PFSK-1 (cell line): ENCODE measurements around the gene NMBR.

Experiments
- POLR2AphosphoS5 ChIP-seq: IDR thresholded peaks from 2 replicates; pipeline ENCODE4 v1.6.1; 2012; ENCODE audit warnings: low read depth, mild to moderate bottlenecking, control low read depth, low read length, moderate library complexity
- SIN3A ChIP-seq: IDR thresholded peaks from 2 replicates; pipeline ENCODE4 v1.6.1; 2012; ENCODE audit warnings: mild to moderate bottlenecking, low read length, moderate library complexity, borderline replicate concordance; ENCODE audit not compliant: insufficient read depth
- TAF1 ChIP-seq: IDR thresholded peaks from 2 replicates; pipeline ENCODE4 v1.6.1; 2012; ENCODE audit warnings: low read length, control low read depth, borderline replicate concordance; ENCODE audit not compliant: insufficient read depth
- TF ChIP-seq, protein P1 (sequence below), 2 experiments: IDR thresholded peaks; 2 replicates each; pipeline versions ENCODE4 v1.6.1 to v1.8.0; 2011 to 2012; ENCODE audit warnings: low read depth in 2 of 2, low read length in 2 of 2, control low read depth in 1 of 2, inconsistent platforms in 1 of 2, mild to moderate bottlenecking in 1 of 2, moderate library complexity in 1 of 2; ENCODE audit not compliant: insufficient read depth in 1 of 2

GRCh38 chr6:142047934-142048592, 98.9 kb downstream of the NMBR start:
- TF ChIP-seq POLR2AphosphoS5 (no peak), TAF1 (no peak), SIN3A (no peak)
- TF ChIP-seq, protein P1, sequence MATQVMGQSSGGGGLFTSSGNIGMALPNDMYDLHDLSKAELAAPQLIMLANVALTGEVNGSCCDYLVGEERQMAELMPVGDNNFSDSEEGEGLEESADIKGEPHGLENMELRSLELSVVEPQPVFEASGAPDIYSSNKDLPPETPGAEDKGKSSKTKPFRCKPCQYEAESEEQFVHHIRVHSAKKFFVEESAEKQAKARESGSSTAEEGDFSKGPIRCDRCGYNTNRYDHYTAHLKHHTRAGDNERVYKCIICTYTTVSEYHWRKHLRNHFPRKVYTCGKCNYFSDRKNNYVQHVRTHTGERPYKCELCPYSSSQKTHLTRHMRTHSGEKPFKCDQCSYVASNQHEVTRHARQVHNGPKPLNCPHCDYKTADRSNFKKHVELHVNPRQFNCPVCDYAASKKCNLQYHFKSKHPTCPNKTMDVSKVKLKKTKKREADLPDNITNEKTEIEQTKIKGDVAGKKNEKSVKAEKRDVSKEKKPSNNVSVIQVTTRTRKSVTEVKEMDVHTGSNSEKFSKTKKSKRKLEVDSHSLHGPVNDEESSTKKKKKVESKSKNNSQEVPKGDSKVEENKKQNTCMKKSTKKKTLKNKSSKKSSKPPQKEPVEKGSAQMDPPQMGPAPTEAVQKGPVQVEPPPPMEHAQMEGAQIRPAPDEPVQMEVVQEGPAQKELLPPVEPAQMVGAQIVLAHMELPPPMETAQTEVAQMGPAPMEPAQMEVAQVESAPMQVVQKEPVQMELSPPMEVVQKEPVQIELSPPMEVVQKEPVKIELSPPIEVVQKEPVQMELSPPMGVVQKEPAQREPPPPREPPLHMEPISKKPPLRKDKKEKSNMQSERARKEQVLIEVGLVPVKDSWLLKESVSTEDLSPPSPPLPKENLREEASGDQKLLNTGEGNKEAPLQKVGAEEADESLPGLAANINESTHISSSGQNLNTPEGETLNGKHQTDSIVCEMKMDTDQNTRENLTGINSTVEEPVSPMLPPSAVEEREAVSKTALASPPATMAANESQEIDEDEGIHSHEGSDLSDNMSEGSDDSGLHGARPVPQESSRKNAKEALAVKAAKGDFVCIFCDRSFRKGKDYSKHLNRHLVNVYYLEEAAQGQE (IDR thresholded peaks at IDR 0.05; ENCODE audit: insufficient read depth in 1 of 2, low read depth in 2 of 2, low read length in 2 of 2): no peak
